ENCODE results near the gene TRIM28. TPM values are rescaled to one million over a fixed set of nuclear protein-coding genes. Genes with fewer than 3 reads are reported as not detected.

The TRIM28 gene
- total and polyA plus RNA-seq, 2 experiments from 2014 or later: 303 to 650 TPM

GRCh38 chr19:58585442-58586132 lies 41.7 kb downstream of the TRIM28 start:
- no peaks in the 10 kb centered on the region for H3K27me3 ChIP-seq
- H3K4me3 ChIP-seq: no peak overlapping the region
- H3K4me1 ChIP-seq (ENCODE audit: low read depth): peaks cover 7% of the 10 kb centered on the region
- no peak for DNase-seq (ENCODE audit: low read depth in 1 of 2, low spot score in 1 of 2)
- H3K9me3 ChIP-seq (ENCODE audit: low read depth): no peaks in the 10 kb centered on the region
- H3K27ac ChIP-seq: no peak overlapping the region
- no peak for TF ChIP-seq CTCF (IDR thresholded peaks at IDR 0.05; ENCODE audit: low read depth, low read length)
- peaks cover 4% of the 10 kb centered on the region for H3K36me3 ChIP-seq

- no peak for TF ChIP-seq CTCF (IDR thresholded peaks at IDR 0.05; ENCODE audit: low read depth, low read length)
Observed at GRCh38 chr19:58586133-58586765, 42.4 kb downstream of the TRIM28 start.

More at GRCh38 chr19:58586133-58586765, 42.4 kb downstream of the TRIM28 start:
- Histone ChIP-seq H3K27me3 (no peaks in the 10 kb centered on the region), H3K9me3 (ENCODE audit: low read depth) (no peaks in the 10 kb centered on the region), H3K4me1 (ENCODE audit: low read depth) (peaks cover 7% of the 10 kb centered on the region), H3K27ac (no peak overlapping the region), H3K36me3 (peaks cover 4% of the 10 kb centered on the region), H3K4me3 (no peak overlapping the region)
- DNase-seq (ENCODE audit: low read depth in 1 of 2, low spot score in 1 of 2): no peak

Other genes with a start within 250 kb of the TRIM28 start
- gene ERVK3-1, start 238.7 kb upstream of the TRIM28 start, total RNA-seq: 64.3 and 92.4 TPM in 2 replicates
- 62.8 and 62.9 TPM in 2 replicates for gene ERVK3-1, start 238.7 kb upstream of the TRIM28 start, polyA plus RNA-seq
- gene ZSCAN22, start 217.1 kb upstream of the TRIM28 start, total RNA-seq: 2.4 and 2.5 TPM in 2 replicates
- 3.7 and 4.2 TPM in 2 replicates for gene ZSCAN22, start 217.1 kb upstream of the TRIM28 start, polyA plus RNA-seq
- gene A1BG, start 190.6 kb upstream of the TRIM28 start, total RNA-seq: 75.0 and 138 TPM in 2 replicates
- 45.9 and 56.5 TPM in 2 replicates for gene A1BG, start 190.6 kb upstream of the TRIM28 start, polyA plus RNA-seq
- 5.9 and 7.6 TPM in 2 replicates for gene ZNF497, start 181.3 kb upstream of the TRIM28 start, total RNA-seq
- gene ZNF497, start 181.3 kb upstream of the TRIM28 start, polyA plus RNA-seq: 5.8 and 6.8 TPM in 2 replicates
- 9.1 and 12.6 TPM in 2 replicates for gene ZNF837, start 163.0 kb upstream of the TRIM28 start, total RNA-seq
- gene ZNF837, start 163.0 kb upstream of the TRIM28 start, polyA plus RNA-seq: 7.6 and 8.9 TPM in 2 replicates
- 1,551 and 1,738 TPM in 2 replicates for gene RPS5, start 156.8 kb upstream of the TRIM28 start, total RNA-seq
- 643 and 656 TPM in 2 replicates for gene RPS5, start 156.8 kb upstream of the TRIM28 start, polyA plus RNA-seq
- 3.1 TPM in 1 of 2 replicates, not detected in the other for gene RNF225, start 148.4 kb upstream of the TRIM28 start, total RNA-seq
- not detected in 2 replicates for gene RNF225, start 148.4 kb upstream of the TRIM28 start, polyA plus RNA-seq
- gene ZNF584, start 135.4 kb upstream of the TRIM28 start, total RNA-seq: 15.6 and 37.9 TPM in 2 replicates
- gene ZNF584, start 135.4 kb upstream of the TRIM28 start, polyA plus RNA-seq: 16.0 and 18.6 TPM in 2 replicates
- gene ZNF132, start 103.9 kb upstream of the TRIM28 start, total RNA-seq: not detected in 2 replicates
- gene ZNF132, start 103.9 kb upstream of the TRIM28 start, polyA plus RNA-seq: 1.1 and 1.4 TPM in 2 replicates
- gene ZNF324B, start 92.4 kb upstream of the TRIM28 start, total RNA-seq: 10.3 and 19.0 TPM in 2 replicates
- gene ZNF324B, start 92.4 kb upstream of the TRIM28 start, polyA plus RNA-seq: 3.4 and 5.0 TPM in 2 replicates
- 24.7 and 27.8 TPM in 2 replicates for gene ZNF324, start 77.0 kb upstream of the TRIM28 start, total RNA-seq
- gene ZNF324, start 77.0 kb upstream of the TRIM28 start, polyA plus RNA-seq: 15.7 and 18.8 TPM in 2 replicates
- gene ZNF446, start 67.7 kb upstream of the TRIM28 start, total RNA-seq: 29.0 and 41.1 TPM in 2 replicates
- gene ZNF446, start 67.7 kb upstream of the TRIM28 start, polyA plus RNA-seq: 16.3 and 20.5 TPM in 2 replicates
- gene SLC27A5, start 32.1 kb upstream of the TRIM28 start, total RNA-seq: 17.7 and 23.9 TPM in 2 replicates
- 22.5 and 22.8 TPM in 2 replicates for gene SLC27A5, start 32.1 kb upstream of the TRIM28 start, polyA plus RNA-seq
- 22.8 and 26.3 TPM in 2 replicates for gene ZBTB45, start 24.3 kb upstream of the TRIM28 start, total RNA-seq
- gene ZBTB45, start 24.3 kb upstream of the TRIM28 start, polyA plus RNA-seq: 29.4 and 34.6 TPM in 2 replicates
- gene CHMP2A, start 11.0 kb downstream of the TRIM28 start, total RNA-seq: 223 and 265 TPM in 2 replicates
- 247 and 319 TPM in 2 replicates for gene CHMP2A, start 11.0 kb downstream of the TRIM28 start, polyA plus RNA-seq
- gene UBE2M, start 14.5 kb downstream of the TRIM28 start, total RNA-seq: 70.8 and 79.0 TPM in 2 replicates
- gene UBE2M, start 14.5 kb downstream of the TRIM28 start, polyA plus RNA-seq: 169 and 177 TPM in 2 replicates
- 51.1 TPM in 2 replicates for gene MZF1, start 29.3 kb downstream of the TRIM28 start, total RNA-seq
- gene MZF1, start 29.3 kb downstream of the TRIM28 start, polyA plus RNA-seq: 25.1 and 34.7 TPM in 2 replicates